ENCODE data around the gene LTF. TPM values are rescaled to one million over a fixed set of nuclear protein-coding genes. Genes with fewer than 3 reads are reported as not detected.

The LTF gene
- total RNA-seq, 1 donor from 2014 or later = not detected

- Histone ChIP-seq H3K9ac (ENCODE audit: low read length) (peak overlapping the region; percentile 66), H3K79me2 (ENCODE audit: insufficient read depth, low read length) (no peaks in the 10 kb centered on the region), H3K27me3 (ENCODE audit: insufficient read depth, low read length) (no peaks in the 10 kb centered on the region), H3K4me2 (ENCODE audit: low read length) (peak overlapping the region; percentile 82), H3K27ac (ENCODE audit: low read depth, low read length) (no peak overlapping the region), H3K9me3 (ENCODE audit: insufficient read depth, low read depth, low read length) (no peaks in the 10 kb centered on the region), H4K20me1 (ENCODE audit: insufficient read depth, low read length) (no peaks in the 10 kb centered on the region), H2AFZ (ENCODE audit: low read depth, low read length) (peak overlapping the region; percentile 26), H3K36me3 (ENCODE audit: insufficient read depth, low read length) (no peaks in the 10 kb centered on the region), H3K4me1 (ENCODE audit: insufficient read depth, low read length) (peaks cover 31% of the 10 kb centered on the region), H3K4me3 (ENCODE audit: insufficient read depth, low read depth, low read length) (no peak overlapping the region)
- H3K4me3 Mint-ChIP-seq (ENCODE audit: unreplicated experiment) = no peak overlapping the region
- peaks cover 2% of the 10 kb centered on the region for H3K27me3 Mint-ChIP-seq (ENCODE audit: low read depth, unreplicated experiment)
- no peak overlapping the region for H3K27ac Mint-ChIP-seq (ENCODE audit: unreplicated experiment)
- FAIRE-seq = no peak
- DNase-seq (ENCODE audit: low read depth) = no peak
- H3K36me3 Mint-ChIP-seq (ENCODE audit: low read depth, unreplicated experiment) = no peaks in the 10 kb centered on the region
- TF ChIP-seq CTCF (IDR thresholded peaks at IDR 0.05; ENCODE audit: insufficient read depth, low read depth, low read length) (no peak), EZH2 (IDR thresholded peaks at IDR 0.05; ENCODE audit: insufficient read depth, low read length) (no peak)
- H3K4me1 Mint-ChIP-seq (ENCODE audit: low read depth, unreplicated experiment) = peaks cover 33% of the 10 kb centered on the region
- peaks cover 3% of the 10 kb centered on the region for H3K9me3 Mint-ChIP-seq (ENCODE audit: unreplicated experiment)
Observed at GRCh38 chr3:46407970-46408369, 56.7 kb downstream of the LTF start.

GRCh38 chr3:46406788-46407611 lies 57.7 kb downstream of the LTF start, which contains the start of the genes CCR5AS and CCRL2:
Gene CCR5AS (minus strand): TSS chr3:46407066.
Gene CCRL2 (plus strand): TSS chr3:46407259. CDS start chr3:46408080, 821 bp downstream.
- Histone ChIP-seq H3K4me2 (ENCODE audit: low read length) (peak within 1 kb of the TSS; percentile 82), H2AFZ (ENCODE audit: low read depth, low read length) (peak within 1 kb of the TSS; percentile 92), H3K79me2 (ENCODE audit: insufficient read depth, low read length) (no peaks in the 10 kb centered on the region), H3K9ac (ENCODE audit: low read length) (peak within 1 kb of the TSS; percentile 66), H3K4me1 (ENCODE audit: insufficient read depth, low read length) (peaks cover 31% of the 10 kb centered on the region), H4K20me1 (ENCODE audit: insufficient read depth, low read length) (no peaks in the 10 kb centered on the region), H3K27ac (ENCODE audit: low read depth, low read length) (peak within 1 kb of the TSS; percentile 49), H3K4me3 (ENCODE audit: insufficient read depth, low read depth, low read length) (peak within 1 kb of the TSS; percentile 25), H3K27me3 (ENCODE audit: insufficient read depth, low read length) (no peaks in the 10 kb centered on the region), H3K36me3 (ENCODE audit: insufficient read depth, low read length) (no peaks in the 10 kb centered on the region), H3K9me3 (ENCODE audit: insufficient read depth, low read depth, low read length) (no peaks in the 10 kb centered on the region)
- TF ChIP-seq EZH2 (IDR thresholded peaks at IDR 0.05; ENCODE audit: insufficient read depth, low read length) (no peak), CTCF (IDR thresholded peaks at IDR 0.05; ENCODE audit: insufficient read depth, low read depth, low read length) (no peak)
- no peaks in the 10 kb centered on the region for H3K36me3 Mint-ChIP-seq (ENCODE audit: low read depth, unreplicated experiment)
- peak within 1 kb of the TSS; percentile 69 for H3K27ac Mint-ChIP-seq (ENCODE audit: unreplicated experiment)
- H3K27me3 Mint-ChIP-seq (ENCODE audit: low read depth, unreplicated experiment) = peaks cover 2% of the 10 kb centered on the region
- no peak within 1 kb of the TSS for H3K4me3 Mint-ChIP-seq (ENCODE audit: unreplicated experiment)
- FAIRE-seq (no peak), DNase-seq (ENCODE audit: low read depth) (peak; percentile 13)
- H3K4me1 Mint-ChIP-seq (ENCODE audit: low read depth, unreplicated experiment) = peaks cover 30% of the 10 kb centered on the region
- peaks cover 3% of the 10 kb centered on the region for H3K9me3 Mint-ChIP-seq (ENCODE audit: unreplicated experiment)

GRCh38 chr3:46406443-46406787 lies 58.3 kb downstream of the LTF start:
- Histone ChIP-seq H3K4me1 (ENCODE audit: insufficient read depth, low read length) (peaks cover 31% of the 10 kb centered on the region), H3K4me3 (ENCODE audit: insufficient read depth, low read depth, low read length) (no peak overlapping the region), H2AFZ (ENCODE audit: low read depth, low read length) (no peak overlapping the region), H3K36me3 (ENCODE audit: insufficient read depth, low read length) (no peaks in the 10 kb centered on the region), H3K27ac (ENCODE audit: low read depth, low read length) (no peak overlapping the region), H3K4me2 (ENCODE audit: low read length) (peak overlapping the region; percentile 82), H3K79me2 (ENCODE audit: insufficient read depth, low read length) (no peaks in the 10 kb centered on the region), H4K20me1 (ENCODE audit: insufficient read depth, low read length) (no peaks in the 10 kb centered on the region), H3K27me3 (ENCODE audit: insufficient read depth, low read length) (no peaks in the 10 kb centered on the region), H3K9me3 (ENCODE audit: insufficient read depth, low read depth, low read length) (no peaks in the 10 kb centered on the region), H3K9ac (ENCODE audit: low read length) (no peak overlapping the region)
- TF ChIP-seq EZH2 (IDR thresholded peaks at IDR 0.05; ENCODE audit: insufficient read depth, low read length) (no peak), CTCF (IDR thresholded peaks at IDR 0.05; ENCODE audit: insufficient read depth, low read depth, low read length) (no peak)
- Mint-ChIP-seq H3K36me3 (ENCODE audit: low read depth, unreplicated experiment) (no peaks in the 10 kb centered on the region), H3K9me3 (ENCODE audit: unreplicated experiment) (peaks cover 3% of the 10 kb centered on the region), H3K27me3 (ENCODE audit: low read depth, unreplicated experiment) (peaks cover 2% of the 10 kb centered on the region), H3K4me1 (ENCODE audit: low read depth, unreplicated experiment) (peaks cover 30% of the 10 kb centered on the region), H3K4me3 (ENCODE audit: unreplicated experiment) (no peak overlapping the region), H3K27ac (ENCODE audit: unreplicated experiment) (peak overlapping the region; percentile 69)
- no peak for DNase-seq (ENCODE audit: low read depth)
- no peak for FAIRE-seq

Measured in astrocyte (in vitro differentiated cells and primary cell).